ENCODE results near the gene CTDSP1.

Gene CTDSP1

DNA sequence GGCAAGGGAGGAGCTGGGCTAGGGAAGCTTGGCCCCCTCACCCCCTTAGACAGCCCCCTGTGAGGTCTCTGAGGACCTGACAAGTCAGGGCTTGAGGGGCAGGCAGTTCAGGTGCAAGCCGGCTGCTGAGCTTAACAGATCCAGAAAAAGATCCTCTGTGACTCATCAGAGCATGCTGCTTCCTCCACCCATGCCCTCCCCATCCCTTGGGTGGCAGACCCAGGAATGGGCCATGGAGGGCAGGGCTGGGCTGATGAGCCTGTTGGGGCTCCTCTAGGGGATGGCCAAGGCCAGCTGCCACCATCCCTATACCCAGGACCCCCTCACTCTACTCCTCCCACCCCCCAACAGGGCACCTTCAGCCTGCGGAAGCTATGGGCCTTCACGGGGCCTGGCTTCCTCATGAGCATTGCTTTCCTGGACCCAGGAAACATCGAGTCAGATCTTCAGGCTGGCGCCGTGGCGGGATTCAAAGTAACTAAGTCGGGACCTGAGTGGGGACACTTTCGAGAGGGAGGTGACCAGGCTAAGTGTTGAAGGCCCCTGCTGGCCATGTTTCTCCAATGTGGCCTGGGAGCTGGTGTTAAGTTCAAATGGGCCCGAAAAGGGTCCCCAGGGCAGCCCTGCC is 15.7 kb upstream of the CTDSP1 start:
- no peak for DNase-seq

DNA sequence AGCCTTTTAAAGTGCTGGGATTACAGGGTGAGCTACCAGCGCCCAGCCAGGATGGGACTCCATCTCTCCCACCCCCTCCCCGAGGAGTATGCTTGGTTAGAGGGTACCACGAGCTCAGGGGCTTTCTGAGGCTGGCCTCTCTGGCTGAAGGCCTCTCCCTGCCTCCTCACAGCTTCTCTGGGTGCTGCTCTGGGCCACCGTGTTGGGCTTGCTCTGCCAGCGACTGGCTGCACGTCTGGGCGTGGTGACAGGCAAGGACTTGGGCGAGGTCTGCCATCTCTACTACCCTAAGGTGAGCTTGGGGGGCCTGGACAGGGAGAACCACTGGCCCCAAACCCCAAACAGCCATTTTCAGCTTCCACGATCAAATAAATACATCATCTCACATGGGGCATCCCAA is 14.7 kb upstream of the CTDSP1 start:
- no peak for DNase-seq

DNA sequence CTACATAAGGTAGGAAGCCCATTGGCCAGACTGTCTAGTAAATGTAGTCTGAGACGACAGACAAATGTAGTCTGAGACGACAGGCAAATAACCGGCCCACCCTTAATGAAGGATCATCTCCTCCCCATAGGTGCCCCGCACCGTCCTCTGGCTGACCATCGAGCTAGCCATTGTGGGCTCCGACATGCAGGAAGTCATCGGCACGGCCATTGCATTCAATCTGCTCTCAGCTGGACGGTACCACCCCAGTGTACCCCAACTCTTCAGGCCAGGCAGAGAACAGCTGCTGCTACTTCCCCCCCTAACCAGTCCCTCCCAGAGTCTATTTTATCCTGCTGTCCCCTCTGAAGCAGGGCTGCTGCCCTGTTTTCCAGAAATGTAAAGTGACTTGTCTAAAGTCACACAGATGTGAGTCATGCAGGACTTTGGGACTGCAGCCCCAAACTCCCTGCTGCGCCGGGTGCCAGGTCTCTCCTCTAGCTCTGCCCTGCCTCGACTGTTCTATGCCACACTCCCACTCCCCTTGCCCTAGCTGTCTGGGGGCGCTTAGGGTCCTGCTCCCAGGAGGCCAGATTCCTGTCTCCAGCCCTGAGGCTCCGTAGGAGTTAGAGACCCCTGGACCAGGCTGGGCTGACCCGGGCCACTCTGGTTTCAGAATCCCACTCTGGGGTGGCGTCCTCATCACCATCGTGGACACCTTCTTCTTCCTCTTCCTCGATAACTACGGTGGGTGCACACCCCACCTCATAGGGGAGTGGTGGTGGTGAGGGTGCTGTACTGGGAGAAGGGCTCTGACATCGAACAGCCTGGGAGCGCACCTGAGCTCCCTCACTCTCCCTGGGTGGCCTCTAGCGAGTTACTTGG is 12.9 kb upstream of the CTDSP1 start:
- DNase-seq, result no peak

DNA sequence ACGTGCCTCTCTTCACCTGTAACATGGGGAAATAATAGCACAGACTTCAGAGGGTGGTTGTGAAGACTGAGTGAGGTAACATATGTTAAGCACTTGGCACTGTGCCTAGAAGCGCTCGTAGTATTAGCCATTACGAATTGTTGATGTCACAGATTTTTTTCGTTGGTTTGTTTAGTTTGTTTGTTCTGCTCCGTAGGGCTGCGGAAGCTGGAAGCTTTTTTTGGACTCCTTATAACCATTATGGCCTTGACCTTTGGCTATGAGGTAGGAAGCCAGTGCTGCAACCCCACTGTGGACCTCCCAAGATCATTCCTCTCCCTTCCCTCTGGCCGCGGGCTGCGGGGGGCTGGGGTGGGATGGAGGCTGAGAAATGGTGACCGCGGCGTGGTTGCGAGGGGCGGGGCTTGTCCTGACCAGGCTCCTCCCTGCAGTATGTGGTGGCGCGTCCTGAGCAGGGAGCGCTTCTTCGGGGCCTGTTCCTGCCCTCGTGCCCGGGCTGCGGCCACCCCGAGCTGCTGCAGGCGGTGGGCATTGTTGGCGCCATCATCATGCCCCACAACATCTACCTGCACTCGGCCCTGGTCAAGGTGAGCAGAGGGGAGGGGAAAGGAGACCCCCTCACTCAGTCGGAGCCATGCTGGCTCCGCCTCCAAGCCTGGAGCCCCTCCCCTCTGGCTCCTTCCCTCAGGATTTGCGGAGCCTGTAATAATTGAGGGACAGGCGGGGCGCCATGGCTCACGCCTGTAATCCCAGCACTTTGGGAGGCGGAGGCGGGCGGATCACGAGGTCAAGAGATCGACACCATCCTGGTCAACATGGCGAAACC is 12.1 kb upstream of the CTDSP1 start:
- peak; percentile 36 for DNase-seq

DNA sequence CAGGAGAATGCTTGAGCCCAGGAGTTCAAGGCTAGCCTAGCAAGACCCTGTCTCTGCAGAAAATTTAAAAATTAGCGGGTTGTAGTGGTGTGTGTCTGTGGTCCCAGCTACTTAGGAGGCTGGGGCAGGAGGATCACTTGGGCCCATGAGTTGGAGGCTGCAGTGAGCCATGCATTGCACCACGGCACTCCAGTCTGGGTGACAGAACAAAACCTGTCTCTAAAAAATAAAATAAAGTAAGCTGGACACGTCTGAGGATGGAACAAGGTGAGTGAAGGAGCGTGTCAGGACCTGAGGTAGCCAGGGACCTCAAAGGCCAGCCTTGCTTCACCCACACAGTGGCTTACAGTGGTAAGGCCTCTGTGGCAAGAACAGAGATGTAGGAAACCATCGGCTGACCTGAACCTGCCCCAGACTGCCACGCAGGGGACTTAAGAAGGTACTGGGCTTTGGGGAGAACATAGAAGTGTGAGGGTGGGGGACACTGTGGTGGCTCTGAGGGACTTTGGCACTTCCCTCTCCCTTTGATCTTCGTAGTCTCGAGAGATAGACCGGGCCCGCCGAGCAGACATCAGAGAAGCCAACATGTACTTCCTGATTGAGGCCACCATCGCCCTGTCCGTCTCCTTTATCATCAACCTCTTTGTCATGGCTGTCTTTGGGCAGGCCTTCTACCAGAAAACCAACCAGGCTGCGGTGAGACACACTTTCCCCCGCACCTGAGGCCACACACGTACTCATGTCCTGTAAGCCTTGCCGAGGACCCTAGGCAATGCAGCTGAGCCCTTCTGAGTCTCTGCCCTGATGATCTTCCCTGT is 10.1 kb upstream of the CTDSP1 start:
- DNase-seq, result no peak

DNA sequence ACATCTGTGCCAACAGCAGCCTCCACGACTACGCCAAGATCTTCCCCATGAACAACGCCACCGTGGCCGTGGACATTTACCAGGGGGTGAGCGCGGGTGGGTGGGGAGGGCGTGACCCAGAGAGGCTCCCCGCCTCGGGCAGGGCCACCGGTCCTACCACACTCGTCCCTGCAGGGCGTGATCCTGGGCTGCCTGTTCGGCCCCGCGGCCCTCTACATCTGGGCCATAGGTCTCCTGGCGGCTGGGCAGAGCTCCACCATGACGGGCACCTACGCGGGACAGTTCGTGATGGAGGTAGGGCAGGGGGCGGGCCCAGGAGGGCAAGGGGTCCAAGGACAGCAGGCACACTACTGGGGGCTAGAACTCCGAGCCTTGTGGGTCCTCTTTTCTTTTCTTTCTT is 8.5 kb upstream of the CTDSP1 start:
- DNase-seq, result no peak

DNA sequence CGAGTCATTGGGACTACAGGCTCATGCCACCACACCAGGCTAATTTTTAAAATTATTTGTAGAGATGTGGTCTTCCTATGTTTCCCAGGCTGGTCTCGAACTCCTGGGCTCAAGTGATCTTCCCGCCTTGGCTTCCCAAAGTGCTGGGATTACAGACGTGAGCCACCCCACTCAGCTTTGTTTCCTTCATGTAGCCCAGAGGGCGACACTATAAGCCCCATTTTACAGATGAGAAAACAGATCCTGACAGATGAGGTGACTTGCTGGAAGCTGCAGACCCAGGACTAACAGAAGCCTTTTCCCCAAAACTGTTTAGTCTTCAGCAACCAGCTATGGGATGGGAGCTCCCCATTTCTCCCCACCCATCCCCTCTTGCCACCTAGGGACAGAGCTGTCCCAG is 7.2 kb upstream of the CTDSP1 start:
- DNase-seq, result no peak

DNA sequence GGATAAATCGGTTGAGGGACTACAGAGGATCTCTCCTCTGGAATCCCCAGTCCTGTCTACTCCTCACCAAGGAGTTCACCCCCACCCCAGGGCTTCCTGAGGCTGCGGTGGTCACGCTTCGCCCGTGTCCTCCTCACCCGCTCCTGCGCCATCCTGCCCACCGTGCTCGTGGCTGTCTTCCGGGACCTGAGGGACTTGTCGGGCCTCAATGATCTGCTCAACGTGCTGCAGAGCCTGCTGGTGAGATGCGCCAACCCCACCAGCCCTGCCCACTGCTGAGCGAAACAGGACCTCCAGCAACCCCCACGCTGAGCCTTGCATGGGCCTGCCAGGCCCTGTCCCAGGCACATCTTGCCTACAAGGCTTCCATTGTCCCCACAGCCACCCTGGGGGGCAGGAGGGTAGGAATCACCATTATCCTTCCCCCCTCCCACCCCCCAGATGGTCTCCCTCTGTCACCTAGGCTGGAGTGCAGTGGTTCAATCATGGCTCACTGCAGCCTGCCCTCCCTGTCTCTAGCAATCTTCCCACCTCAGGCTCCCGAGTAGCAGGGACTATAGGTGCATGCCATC is 6.7 kb upstream of the CTDSP1 start:
- DNase-seq, result no peak

DNA sequence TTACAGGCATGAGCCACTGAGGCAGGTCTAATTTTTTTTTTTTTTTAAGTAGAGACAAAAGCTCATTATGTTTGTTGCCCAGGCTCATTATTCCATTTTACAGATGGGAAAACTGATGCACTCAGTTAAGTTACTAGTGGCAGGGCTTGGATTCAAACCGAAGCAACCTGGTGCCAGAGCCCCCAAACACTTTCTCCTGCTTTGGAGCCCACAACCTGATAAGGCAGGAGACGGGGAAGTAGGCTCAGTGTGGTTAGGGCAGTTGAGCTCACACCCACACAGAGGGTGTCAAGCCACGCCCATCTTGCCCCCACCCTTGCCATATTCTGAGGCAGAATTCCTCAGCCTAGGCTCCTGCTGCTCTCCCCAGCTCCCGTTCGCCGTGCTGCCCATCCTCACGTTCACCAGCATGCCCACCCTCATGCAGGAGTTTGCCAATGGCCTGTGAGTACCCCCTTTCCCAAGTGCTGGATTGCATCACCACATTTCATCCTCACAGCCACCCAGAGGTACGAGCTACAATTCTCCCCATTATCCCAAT is 5.8 kb upstream of the CTDSP1 start:
- no peak for DNase-seq

DNA sequence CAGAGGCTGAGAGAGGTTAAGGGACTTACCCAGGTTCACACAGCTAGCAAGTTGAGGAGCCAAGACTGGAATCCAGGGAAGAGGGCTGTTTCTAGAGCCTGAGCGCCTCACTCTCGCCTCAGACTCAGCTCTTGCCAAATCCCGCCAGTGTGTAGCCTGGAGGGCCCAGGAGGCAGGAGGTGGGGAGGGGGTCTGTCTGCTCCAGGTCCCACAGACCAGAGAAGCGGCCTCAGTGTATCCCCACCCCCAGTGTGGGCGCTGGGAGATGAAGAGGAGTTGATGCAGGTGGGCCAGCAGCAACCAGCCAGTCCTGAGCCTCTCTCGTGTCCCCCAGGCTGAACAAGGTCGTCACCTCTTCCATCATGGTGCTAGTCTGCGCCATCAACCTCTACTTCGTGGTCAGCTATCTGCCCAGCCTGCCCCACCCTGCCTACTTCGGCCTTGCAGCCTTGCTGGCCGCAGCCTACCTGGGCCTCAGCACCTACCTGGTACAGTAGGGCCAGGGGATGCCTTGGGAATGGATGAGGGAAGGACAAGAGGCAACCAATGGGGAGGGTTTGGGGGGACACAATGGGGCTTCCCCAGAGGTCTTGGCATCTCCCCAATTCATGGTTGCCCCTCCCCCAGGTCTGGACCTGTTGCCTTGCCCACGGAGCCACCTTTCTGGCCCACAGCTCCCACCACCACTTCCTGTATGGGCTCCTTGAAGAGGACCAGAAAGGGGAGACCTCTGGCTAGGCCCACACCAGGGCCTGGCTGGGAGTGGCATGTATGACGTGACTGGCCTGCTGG is 5.2 kb upstream of the CTDSP1 start:
- DNase-seq, result no peak

DNA sequence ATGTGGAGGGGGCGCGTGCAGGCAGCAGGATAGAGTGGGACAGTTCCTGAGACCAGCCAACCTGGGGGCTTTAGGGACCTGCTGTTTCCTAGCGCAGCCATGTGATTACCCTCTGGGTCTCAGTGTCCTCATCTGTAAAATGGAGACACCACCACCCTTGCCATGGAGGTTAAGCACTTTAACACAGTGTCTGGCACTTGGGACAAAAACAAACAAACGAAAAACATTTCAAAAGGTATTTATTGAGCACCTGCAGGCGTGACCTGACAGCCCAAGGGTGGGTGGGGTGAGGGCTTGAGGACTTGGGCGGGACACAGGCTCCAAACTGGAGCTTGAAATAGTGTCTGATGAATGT is 4.6 kb upstream of the CTDSP1 start:
- no peak for DNase-seq

DNA sequence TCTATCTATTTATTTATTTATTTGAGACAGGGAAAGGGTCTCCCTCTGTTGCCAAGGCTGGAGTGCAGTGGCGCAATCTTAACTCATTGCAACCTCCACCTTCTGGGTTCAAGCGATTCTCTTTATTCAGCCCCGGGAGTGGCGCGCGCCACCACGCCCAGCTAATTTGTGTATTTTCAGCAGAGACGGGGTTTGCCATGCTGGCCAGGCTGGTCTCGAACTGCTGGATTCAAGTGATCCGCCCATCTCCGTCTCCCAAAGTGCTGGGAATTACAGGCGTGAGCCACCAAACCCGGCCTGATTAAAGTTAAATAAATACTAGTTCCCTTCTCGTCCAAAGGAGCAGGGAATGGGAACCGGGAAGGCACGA is 4.2 kb upstream of the CTDSP1 start:
- no peak for DNase-seq

DNA sequence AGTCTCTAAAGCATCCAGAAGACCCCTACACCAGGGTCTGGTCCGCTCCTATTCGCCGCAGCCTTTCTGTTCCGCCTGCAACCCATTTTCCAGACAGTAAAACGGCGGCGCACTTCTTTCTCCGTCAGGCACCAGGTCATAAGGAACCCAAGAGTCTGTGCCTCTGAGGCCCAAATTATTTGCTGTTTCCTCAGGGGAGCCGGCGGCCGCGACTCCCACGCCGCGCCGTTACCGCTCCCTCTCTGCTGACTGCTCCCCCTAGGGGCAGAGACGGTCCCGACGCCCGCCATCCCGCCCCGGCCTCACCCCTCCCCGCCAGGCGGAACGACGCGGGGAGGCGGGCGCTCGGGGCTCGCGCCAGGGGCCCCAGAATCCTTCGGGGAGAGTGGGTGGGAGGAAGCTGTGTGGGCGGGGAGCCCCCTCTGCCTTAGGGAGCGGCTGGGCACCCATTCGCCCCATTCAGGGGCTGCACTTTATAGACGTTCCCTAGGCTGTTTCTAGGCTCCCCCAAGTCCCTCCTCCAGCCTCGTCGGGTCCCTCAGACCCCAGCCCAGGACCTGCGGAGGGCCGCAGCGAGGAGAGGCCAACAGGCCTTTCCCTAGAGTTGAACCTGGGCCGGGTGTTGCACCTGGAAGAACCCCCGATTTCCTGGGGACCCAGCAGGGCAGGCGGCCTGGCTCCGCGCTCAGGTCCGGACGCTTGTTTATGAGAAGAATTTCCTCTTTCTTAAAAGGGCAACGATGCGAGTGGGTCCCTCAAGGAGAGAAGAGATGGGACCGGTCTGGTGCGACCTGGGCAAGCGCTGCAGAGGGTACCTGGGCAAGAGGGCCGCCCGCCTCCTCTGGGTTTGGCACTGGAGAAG is 3.6 kb upstream of the CTDSP1 start:
- peak; percentile 95 for DNase-seq

DNA sequence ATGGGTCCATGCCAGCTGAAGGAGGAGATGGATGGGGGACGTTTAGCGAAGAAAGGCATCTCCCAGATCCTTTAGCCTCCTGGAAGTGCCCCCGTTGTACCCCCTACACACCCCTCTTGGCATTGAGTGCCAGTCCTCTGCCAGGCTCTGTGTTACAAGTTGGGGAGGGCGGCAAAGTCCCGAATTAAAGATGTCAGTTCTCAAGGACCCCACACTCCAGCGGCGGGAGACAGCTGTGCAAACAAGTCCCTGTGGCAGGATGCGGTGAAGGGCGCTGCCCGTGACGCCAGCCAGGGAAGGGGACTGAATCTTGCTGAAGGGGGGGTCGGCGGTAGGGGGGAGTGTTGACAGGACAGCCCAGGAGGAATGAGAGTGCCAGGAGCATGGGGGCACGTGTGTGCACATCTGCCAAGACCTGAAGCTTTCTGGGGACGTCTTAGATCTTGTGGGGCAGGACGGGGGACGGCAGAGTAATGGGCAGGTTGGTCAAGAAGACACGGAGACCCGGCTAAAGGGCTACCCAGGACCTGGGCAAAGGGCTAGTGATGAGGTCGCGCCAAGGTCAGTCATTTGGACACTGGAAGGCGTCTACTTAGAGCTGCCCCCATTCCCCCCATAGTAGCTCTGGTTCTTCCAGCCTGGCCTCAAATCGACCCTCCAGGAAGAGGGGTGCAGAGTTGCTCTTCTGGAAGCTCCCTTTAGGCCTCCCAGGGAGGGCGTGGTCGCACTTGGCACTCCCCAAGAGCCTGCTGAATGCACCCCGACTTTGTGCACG is 2.8 kb upstream of the CTDSP1 start:
- peak; percentile 76 for DNase-seq

DNA sequence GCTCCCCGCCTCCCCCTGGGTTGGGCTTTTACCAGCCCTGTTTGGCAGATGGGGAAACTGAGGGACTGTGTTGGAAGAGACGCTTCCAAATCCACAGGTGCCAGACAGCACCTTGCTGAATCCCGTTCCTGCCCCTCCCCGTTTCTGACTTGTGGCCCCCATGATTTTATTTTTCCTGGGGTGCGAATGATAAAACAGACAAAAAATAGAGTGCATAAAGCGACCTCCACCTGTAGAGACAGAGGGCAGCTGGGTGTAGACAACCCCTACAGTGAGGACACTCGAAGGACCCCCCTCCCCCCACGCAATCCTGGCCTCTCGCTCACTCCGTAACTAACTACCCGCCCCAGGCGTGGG is 2.2 kb upstream of the CTDSP1 start:
- no peak for DNase-seq

DNA sequence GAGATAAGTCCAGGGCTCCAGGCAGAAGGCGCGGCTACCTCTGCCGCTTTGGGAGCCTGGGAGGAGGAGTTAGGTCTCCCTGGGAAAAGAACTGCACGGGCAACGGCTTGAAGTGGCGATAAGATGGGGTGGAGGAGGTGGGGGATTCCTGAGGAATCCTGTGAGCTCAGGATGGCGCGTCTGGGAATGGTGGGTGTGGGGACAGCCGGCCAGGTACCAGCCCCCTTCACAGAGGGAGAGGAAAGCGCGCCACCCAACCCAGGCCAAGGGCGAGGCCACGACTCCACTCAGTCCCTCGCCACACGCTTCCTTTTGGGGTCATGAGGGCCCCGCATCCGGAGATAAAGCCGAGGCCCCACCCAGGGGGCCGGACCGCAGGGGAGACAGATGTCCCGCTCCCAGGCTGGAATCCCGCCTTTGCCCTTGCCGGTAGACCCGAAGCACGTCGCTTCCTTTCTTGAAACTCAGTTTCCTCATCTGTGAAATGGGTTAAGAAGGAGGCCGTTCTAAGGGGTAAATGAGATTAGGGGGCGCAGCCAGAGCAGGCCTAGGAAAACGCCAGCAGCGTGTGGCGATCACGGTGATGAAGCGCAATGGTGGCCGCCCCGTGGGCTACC is 1.7 kb upstream of the CTDSP1 start:
- DNase-seq, result peak; percentile 58

DNA sequence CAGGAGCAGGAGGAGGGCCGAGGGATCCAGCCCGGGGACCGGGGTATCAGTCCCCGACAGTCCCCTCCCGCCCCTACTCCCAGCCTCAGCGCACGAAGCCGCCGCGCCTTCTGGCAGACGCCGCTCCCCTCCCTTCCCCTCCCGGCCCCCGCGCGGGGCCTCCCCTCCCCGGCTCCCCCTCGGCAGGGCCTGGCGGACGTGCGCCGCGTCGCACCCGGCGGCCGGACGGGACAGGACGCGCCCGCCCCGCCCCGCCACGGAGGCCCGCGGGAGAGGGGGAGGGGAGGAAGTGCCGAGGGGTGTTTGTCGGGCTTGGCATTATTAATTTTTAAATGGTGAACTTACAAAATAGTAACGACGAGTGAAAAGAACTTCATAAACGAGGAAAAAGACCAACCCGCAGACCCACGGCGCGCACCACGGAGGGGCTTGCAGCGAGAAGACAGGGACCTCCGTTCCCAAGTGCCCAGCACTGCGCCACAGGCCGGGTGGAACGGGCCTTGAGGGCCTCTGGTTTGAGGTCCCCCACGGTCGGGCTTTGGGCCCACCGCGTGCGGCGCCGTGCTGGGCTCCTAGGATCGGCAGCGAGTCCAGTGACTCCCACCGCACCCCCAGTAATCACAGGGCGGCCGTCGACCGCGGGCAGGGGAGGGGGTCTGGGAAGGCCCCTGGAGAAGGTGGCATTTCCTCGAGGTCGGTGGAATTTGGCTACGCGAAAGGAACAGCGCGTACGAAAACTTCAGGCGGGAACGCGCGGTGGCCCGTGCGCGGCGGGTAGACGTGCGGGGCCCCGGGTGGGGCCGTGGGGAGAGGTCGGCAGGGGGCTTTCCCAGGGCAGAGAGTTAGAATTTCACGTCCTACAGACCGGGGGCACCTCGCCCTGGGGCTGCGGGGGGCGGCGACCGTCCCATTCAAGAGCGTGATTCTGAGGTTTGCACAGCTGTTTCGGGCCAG is 954 bp upstream of the CTDSP1 start:
- DNase-seq, result peak; percentile 74
